ENCODE data around the gene KIF1C.

- no peak; the same call in none of the 2 replicates for TF ChIP-seq POLR2AphosphoS5 (IDR thresholded peaks at IDR 0.05; ENCODE audit: low read depth, low read length)
- TF ChIP-seq YY1 (IDR thresholded peaks at IDR 0.05; ENCODE audit: extremely low read depth, insufficient replicate concordance, low read depth, low read length): peak; percentile 71
- TF ChIP-seq CTCF (IDR thresholded peaks at IDR 0.05 in 2 of 3, conservative IDR thresholded peaks at IDR 0.05 in 1 of 3; ENCODE audit: borderline replicate concordance in 1 of 3, insufficient read depth in 1 of 3, low read depth in 2 of 3, low read length in 2 of 3): peak; percentile 66 to 89 (median 73)
Observed at GRCh38 chr17:4986951-4987766, 10.6 kb upstream of the KIF1C start, which contains the start of gene CAMTA2.
